Subcutaneous adipose tissue (tissue), 4 donors: Measurements from ENCODE around the gene TMEM163. TPM values are rescaled to one million over a fixed set of nuclear protein-coding genes. Genes with fewer than 3 reads are reported as not detected.

Experiments used
- total RNA-seq, 4 donors: library from RNA; depleted of rRNA; stranded (reverse); fragments of >200 nt; gene quantifications; one replicate each; pipeline ENCODE4 v1.1.0, GENCODE V29; 2016
- TF ChIP-seq, protein P1 (sequence below): fragments of 450-650 bp; IDR thresholded peaks from one replicate; pipeline ENCODE4 v1.5.1; 2016; ENCODE audit warnings: low read depth, mild to moderate bottlenecking, control low read depth, antibody characterized with exemption, moderate library complexity

Gene TMEM163
- total RNA-seq, 4 donors from 2014 or later, result 0.16 to 3.2 TPM; not detected in 2

- TF ChIP-seq, protein P1, sequence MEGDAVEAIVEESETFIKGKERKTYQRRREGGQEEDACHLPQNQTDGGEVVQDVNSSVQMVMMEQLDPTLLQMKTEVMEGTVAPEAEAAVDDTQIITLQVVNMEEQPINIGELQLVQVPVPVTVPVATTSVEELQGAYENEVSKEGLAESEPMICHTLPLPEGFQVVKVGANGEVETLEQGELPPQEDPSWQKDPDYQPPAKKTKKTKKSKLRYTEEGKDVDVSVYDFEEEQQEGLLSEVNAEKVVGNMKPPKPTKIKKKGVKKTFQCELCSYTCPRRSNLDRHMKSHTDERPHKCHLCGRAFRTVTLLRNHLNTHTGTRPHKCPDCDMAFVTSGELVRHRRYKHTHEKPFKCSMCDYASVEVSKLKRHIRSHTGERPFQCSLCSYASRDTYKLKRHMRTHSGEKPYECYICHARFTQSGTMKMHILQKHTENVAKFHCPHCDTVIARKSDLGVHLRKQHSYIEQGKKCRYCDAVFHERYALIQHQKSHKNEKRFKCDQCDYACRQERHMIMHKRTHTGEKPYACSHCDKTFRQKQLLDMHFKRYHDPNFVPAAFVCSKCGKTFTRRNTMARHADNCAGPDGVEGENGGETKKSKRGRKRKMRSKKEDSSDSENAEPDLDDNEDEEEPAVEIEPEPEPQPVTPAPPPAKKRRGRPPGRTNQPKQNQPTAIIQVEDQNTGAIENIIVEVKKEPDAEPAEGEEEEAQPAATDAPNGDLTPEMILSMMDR, result no peak
Observed at GRCh38 chr2:134573085-134573370, 145.8 kb downstream of the TMEM163 start.

GRCh38 chr2:134572314-134573084, 146.3 kb downstream of the TMEM163 start:
- TF ChIP-seq, protein P1, result no peak

DNA sequence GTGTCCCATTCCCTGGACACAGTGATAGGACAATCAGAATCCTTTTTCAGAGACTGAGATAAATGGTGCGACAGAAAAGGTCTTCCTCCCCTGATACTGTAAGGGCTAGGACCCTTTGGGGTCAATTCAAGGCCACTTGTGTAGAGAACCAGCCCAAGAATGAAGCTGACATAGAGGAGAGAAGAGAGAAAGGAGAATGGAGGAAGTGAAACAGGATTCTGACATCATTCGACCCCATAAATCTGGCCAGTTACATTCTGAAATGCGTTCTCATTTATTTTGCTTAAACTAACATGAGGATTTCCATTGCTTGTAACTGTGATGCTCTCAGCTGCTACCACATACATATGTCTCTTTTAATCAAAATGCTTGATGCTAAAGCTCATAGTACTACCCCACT, 148.1 kb downstream of the TMEM163 start:
- TF ChIP-seq, protein P1, result no peak

- TF ChIP-seq, protein P1, result no peak
Observed at GRCh38 chr2:134568413-134568812, 150.4 kb downstream of the TMEM163 start.

- TF ChIP-seq, protein P1, result no peak
Observed at GRCh38 chr2:134567666-134568065, 151.1 kb downstream of the TMEM163 start.

GRCh38 chr2:134564549-134564948, 154.3 kb downstream of the TMEM163 start:
- TF ChIP-seq, protein P1, result no peak

GRCh38 chr2:134558208-134558830, 160.5 kb downstream of the TMEM163 start:
- TF ChIP-seq, protein P1, result no peak
